Measurements from ENCODE around the gene ABCA9. TPM values are rescaled to one million over a fixed set of nuclear protein-coding genes. Genes with fewer than 3 reads are reported as not detected.

The ABCA9 gene
- total RNA-seq, 1 experiment from 2014 or later, result not detected

GRCh38 chr17:68941761-68942160 lies 119.0 kb downstream of the ABCA9 start:
- no peak for DNase-seq
- no peaks in the 10 kb centered on the region for H3K27me3 ChIP-seq (ENCODE audit: control insufficient read depth, insufficient read depth, low read length)
- no peak overlapping the region for H3K4me3 ChIP-seq (ENCODE audit: insufficient read depth, low read depth, low read length)
- no peaks in the 10 kb centered on the region for H3K36me3 ChIP-seq (replicated peaks; ENCODE audit: control insufficient read depth, insufficient read depth, low read length)

GRCh38 chr17:68939195-68939594 lies 121.5 kb downstream of the ABCA9 start:
- Histone ChIP-seq H3K36me3 (replicated peaks; ENCODE audit: control insufficient read depth, insufficient read depth, low read length) (no peaks in the 10 kb centered on the region), H3K4me3 (ENCODE audit: insufficient read depth, low read depth, low read length) (no peak overlapping the region), H3K27me3 (ENCODE audit: control insufficient read depth, insufficient read depth, low read length) (no peaks in the 10 kb centered on the region)
- DNase-seq, result no peak

- DNase-seq, result no peak
- Histone ChIP-seq H3K4me3 (ENCODE audit: insufficient read depth, low read depth, low read length) (no peak overlapping the region), H3K36me3 (replicated peaks; ENCODE audit: control insufficient read depth, insufficient read depth, low read length) (no peaks in the 10 kb centered on the region), H3K27me3 (ENCODE audit: control insufficient read depth, insufficient read depth, low read length) (no peaks in the 10 kb centered on the region)
Observed at GRCh38 chr17:68937890-68938514, 122.7 kb downstream of the ABCA9 start.

DNA sequence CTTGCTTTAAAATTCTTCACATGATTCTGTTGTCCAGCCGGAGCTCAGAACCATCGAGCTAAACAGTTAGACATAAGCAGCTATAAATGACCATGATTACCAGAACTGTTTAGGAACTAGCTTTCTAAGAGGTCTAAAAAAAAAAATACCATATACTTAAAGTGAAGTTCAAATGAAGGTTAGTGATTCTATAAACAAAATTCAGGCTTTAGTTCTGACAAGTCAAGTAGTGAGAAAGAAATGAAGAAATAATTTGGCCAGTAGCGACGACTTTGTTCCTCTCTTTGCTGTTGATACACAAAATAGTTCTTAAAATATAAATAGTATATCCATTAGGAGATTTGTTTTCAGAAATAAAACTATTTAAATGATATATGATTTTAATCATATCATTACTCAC lies 133.2 kb downstream of the ABCA9 start:
- no peak for DNase-seq
- Histone ChIP-seq H3K27me3 (ENCODE audit: control insufficient read depth, insufficient read depth, low read length) (no peaks in the 10 kb centered on the region), H3K36me3 (replicated peaks; ENCODE audit: control insufficient read depth, insufficient read depth, low read length) (no peaks in the 10 kb centered on the region), H3K4me3 (ENCODE audit: insufficient read depth, low read depth, low read length) (no peak overlapping the region)

DNA sequence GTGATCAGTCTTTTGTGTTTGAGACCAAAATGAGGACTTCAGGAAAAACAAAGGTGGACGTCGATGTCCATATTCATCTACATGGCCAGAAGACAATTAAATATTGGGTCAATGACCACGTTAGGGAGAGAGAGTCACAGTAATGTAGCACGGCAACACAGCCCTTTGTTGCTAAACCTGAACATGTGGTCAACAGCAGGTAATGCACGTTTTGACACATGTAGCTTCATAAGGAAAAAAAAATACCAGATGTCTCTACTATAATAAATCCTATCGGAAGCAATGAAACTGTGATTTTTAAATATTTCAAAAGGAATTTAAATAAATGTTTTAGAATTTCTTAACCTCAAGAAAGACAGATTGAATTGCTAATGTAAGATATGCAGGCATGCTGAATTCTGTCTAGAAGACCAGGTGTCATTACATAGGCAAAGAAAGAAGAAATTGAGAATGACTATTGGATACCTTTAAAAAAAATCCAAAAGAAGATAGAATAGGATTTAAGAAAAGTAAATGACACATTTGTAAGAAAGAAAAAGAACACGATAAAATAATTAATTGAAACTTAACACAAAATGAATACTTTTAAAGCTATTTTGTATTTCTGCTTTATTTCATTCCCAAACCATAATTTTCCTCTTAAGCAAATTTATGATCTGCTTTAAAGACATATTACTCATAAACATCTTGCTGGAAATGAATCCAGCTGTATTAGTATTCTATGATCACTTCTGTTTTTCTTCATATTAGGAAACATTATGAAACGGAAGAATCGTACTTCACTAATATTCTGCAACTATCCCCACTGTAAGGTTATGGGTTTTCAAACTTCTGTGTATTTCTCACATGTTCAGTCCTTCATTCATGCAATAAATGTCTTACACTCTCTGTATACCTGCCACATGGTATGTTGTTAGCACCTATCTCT lies 135.7 kb downstream of the ABCA9 start:
- H3K36me3 ChIP-seq (replicated peaks; ENCODE audit: control insufficient read depth, insufficient read depth, low read length), result no peaks in the 10 kb centered on the region
- H3K27me3 ChIP-seq (ENCODE audit: control insufficient read depth, insufficient read depth, low read length), result no peaks in the 10 kb centered on the region
- no peak for DNase-seq
- H3K4me3 ChIP-seq (ENCODE audit: insufficient read depth, low read depth, low read length), result no peak overlapping the region

Other genes starting within 250 kb of the ABCA9 start
- not detected in 2 replicates for gene ABCA8, start 105.5 kb downstream of the ABCA9 start, total RNA-seq (2014; rRNA removed; shearing (Covaris generic))
- not detected in 2 replicates for gene ABCA6, start 81.0 kb upstream of the ABCA9 start, total RNA-seq (2014; rRNA removed; shearing (Covaris generic))
- not detected in 2 replicates for gene ABCA10, start 167.9 kb upstream of the ABCA9 start, total RNA-seq (2014; rRNA removed; shearing (Covaris generic))

All from H7 (cell line).